Amniotic stem cell (primary cell): Measurements from ENCODE around the gene ANKS6.

Source experiments
- DNase-seq: peaks from one replicate; lab custom pipeline; 2025; lab: John Stamatoyannopoulos, UW

Gene ANKS6

GRCh38 chr9:98791608-98792490 is 4.5 kb downstream of the ANKS6 start:
- no peak for DNase-seq

DNA sequence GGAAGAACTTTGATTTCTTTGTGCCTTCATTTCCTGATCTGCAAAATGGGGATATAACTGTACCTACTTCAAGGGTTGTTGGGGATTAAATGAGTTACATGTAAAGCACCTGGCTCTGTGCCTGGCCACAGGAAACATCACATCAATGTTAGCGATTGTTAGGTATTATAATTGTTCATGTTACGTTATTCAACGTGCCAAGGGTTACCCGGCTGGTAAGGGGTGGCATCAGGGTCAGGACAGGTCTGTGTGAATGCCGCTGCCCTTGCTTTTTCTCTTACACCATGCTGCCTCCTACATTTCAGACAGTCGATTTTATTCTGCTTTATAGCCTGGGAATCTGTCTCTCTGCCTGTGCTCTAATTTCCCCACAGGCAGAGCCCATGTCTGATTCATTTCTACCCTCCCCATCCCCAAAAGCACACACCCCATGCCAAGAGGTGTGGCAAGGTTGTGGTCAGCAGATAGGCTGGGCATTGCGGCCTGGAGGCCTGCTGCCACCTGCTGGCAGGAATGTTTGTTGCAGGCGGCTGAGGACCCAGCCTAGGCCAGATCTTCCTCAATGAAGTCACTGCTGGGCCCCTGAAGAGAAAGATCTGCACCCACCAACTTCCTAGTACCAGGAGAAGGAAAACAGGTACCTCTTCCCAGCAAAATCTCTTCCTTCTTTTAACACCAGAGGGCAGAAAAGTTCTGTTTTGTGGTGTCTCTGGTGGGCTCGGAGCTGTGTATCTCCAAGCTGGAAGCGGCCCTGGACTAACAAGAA is 5.3 kb downstream of the ANKS6 start:
- DNase-seq: peak; percentile 82

DNA sequence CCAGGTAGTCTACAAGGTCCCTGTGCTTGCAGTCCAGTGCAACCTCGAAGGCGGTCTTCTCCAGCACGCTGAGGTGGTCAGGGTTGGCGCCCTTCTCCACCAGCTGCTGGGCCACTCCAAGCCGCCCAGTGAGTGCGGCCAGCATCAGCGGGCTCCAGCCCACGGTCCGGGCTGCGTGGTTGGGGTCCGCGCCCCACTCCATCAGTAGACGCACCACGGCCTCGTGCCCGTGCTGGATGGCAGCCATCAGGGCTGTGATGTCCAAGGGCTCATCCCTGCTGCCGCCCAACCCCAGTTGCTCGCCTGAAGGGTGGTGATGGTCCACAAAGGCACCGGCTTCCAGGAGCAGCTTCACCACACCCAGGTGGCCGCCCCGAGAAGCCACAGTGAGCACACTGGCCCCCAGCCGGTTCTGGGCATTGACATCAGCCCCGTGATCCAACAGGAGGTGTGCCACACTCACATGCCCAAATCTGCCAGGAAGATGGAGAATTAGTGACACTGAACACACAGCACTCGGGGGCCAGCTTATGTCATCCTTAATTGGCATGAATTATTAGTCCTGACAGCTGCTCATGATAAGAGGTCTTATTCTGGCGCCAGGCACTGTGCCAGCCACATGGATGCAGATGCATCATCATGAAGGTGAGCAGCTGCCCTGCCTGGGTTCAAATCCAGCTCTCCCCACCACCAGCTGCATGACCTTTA is 6.1 kb downstream of the ANKS6 start:
- DNase-seq: no peak

- no peak for DNase-seq
These were observed 6.7 kb downstream of the ANKS6 start for GRCh38 chr9:98789483-98790133.

- no peak for DNase-seq
These were observed 8.5 kb downstream of the ANKS6 start for GRCh38 chr9:98787766-98788335.

- no peak for DNase-seq
These were observed 9.4 kb downstream of the ANKS6 start for GRCh38 chr9:98786750-98787510.

- no peak for DNase-seq
These were observed 11.2 kb downstream of the ANKS6 start for GRCh38 chr9:98784831-98785806.

DNA sequence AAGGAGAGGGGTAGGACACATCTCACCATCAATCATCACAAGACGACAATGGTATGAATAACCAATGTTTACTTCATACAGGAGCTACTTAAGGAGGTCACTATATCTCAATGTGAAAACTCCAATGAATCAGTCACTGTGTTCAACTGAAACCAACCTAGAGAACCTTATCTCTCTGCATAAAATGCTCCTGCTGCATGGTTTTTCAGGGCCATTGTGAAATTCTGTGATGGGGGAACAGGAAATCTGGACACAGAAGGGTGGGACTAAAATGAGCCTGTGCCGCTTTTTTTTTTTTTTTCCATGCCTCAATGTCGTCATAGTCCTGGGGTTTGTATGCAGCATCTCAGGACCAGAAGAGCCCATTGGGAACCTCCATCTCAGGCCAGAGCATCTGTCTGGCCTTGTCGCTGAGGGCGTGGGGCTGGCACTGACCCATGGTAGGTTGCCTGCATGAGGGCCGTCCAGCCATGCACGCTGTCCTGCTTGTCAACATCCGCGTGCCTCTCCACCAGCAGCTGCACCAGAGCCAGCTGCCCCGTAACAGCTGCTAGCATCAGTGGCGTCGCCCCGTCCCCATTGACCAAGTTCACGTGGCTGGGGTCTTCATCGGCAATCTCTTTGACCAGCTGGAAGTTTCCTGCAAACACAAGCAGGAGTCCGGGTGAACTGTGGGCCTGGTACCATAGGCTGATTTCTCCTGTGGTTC is 12.7 kb downstream of the ANKS6 start:
- DNase-seq: no peak

DNA sequence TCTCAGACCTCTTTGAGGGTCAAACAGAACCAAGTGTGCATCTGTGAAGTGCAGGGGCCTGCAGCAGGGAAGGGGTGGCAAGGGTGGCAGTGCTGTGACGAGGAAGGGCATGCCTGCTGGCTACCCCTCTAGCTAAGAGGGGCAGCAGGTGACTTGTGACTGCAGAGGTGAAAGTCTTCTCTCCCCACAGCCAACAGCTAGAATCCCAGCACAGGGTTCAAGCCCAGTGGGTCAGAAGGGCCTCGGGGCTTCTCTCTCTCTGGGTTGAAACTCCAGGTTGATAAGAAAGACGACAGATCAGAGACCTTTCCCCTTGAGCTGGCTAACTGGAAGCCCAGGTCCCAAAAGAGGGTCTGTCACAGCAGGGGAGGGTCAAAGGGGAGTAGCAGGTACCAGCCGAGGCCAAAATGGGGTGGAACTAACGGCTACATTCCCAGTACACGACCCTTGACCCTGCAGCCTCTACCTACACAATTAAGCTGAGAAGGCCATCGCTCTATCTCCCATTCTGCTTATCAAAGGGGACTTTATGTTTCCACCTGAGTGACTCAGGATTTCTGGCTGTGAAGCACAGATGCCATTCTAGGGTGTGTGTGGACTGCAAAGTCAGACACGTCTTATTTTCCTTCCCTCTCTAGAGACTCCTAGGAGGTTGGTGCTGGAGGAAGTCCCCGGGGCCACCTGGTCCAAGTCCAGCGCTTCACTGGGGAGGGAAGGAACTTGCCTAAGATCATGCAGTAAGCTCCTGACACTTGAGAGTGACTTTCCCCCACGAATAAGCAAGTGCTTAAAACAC is 14.6 kb downstream of the ANKS6 start:
- no peak for DNase-seq

GRCh38 chr9:98780059-98780749 is 16.2 kb downstream of the ANKS6 start:
- no peak for DNase-seq

DNA sequence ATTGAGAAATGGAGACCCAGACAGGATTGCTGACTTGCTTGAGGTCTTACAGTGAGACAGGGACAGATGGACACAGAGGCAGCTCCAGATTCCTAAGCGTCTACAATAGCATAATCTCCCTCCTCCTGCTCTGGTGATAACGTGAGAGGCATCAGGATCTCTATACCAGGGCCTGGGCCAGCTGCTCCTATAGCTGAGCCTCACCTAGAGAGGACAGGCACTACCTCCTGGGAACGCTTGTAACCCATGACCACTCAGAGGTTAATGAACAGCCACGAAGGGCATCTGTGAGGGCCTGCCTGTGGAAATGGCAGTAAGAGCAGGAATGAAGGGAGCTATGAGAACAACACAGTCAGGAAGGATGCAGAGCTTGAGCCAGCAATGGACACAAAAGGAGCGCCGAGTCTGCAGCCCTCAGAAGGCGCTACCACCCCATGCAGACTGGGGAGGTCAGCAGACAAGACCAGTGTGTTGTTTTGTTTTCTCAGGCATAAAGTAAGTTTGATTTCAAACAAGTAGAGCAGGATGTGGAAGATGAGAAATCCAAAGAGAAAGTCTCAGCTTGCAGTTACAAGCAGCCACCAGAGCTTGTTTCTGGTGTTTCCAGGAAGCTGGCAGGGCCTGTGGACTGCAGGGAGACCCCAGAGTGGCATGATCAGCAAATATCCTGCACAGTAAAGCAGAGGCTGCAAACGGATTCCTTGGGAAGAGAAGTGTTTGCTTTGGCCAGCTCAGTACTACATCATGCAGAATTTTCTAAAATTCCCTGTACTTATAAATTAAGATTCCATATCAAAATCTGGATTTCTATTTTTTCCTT is 17.4 kb downstream of the ANKS6 start:
- DNase-seq: no peak

GRCh38 chr9:98778251-98778650 is 18.1 kb downstream of the ANKS6 start:
- DNase-seq: no peak

DNA sequence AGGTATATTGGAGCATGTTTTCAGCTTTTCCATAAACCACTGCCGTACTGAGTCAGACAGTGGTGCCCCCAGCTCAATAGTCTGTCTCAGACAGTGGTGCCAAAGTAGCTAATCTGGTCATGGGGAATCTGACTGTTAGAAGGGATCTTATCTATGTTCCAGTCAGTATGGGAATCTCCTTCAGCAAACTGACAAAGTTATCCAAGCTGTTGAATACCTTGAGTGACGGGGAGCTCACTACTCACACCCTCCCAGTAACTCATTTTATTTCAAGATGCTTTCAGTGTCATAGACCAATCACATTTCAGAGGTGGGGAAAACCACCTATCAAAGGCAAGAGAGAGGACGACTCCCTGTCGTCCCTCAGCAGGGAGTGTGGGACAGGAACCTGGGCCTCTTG is 18.7 kb downstream of the ANKS6 start:
- no peak for DNase-seq

DNA sequence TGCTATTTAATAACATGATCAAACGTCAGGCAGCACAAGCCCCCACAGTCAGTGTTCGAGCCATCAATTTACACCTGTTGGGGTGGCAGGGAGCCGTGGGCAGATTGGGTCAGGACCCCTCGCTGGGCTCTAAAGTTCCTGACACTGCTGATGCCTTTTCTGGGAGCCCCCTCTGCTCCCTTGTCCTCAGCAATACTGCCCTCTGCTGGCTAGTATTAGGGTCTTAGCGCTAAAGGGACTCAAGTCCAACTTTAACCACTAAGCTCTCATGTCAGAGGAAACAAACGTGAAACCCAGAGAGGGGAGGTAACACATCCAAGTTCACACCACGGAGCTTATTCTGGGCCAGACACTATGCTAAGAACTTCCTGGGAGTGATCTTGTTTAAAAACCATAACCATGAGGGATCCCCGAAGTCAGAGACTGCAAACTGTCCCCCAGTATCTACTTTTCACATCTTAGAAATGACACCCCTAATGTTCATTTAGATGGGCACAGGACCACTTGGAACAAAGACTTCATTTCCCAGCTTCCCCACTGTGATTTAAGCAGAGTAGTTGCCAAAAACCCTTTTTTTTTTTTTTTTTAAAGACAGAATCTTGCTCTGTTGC is 20.4 kb downstream of the ANKS6 start:
- peak; percentile 30 for DNase-seq

DNA sequence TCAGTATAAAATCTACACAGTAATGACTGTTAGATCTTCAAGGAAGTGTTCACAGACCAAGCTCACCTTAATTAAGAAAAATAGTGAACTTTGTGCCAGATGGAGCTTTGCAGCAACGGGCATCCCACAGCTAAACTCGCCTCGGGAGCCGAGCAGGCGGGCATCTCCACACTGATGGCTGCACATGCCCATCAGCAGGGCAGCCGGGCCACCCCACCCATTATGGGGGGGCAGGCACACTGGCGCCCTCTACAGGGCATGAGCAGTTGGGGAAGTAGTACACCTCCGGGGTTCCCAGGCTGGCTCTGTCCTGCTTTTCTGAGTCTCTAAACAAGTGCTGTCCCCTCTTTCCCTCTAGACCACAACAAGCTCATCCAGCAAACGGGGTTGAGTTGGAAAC is 21.6 kb downstream of the ANKS6 start:
- no peak for DNase-seq

GRCh38 chr9:98773721-98774120 is 22.6 kb downstream of the ANKS6 start:
- no peak for DNase-seq
